ENCODE measurements around the gene FERMT1. TPM values are rescaled to one million over a fixed set of nuclear protein-coding genes. Genes with fewer than 3 reads are reported as not detected.

Gene FERMT1
- total RNA-seq, 4 donors from 2014 or later = 0.16 to 0.51 (median 0.22) TPM; not detected in 1

GRCh38 chr20:6051505-6051904 lies 71.3 kb downstream of the FERMT1 start:
- TF ChIP-seq CTCF (IDR thresholded peaks at IDR 0.05; ENCODE audit: low read depth) = no peak

GRCh38 chr20:6048391-6048790 lies 74.4 kb downstream of the FERMT1 start:
- TF ChIP-seq CTCF (IDR thresholded peaks at IDR 0.05; ENCODE audit: low read depth) = no peak

- no peak for TF ChIP-seq CTCF (IDR thresholded peaks at IDR 0.05; ENCODE audit: low read depth)
Observed at GRCh38 chr20:6046432-6046831, 76.4 kb downstream of the FERMT1 start.

GRCh38 chr20:6045566-6045965 lies 77.3 kb downstream of the FERMT1 start:
- TF ChIP-seq CTCF (IDR thresholded peaks at IDR 0.05; ENCODE audit: low read depth) = no peak

- no peak for TF ChIP-seq CTCF (IDR thresholded peaks at IDR 0.05; ENCODE audit: low read depth)
Observed at GRCh38 chr20:6044115-6044514, 78.7 kb downstream of the FERMT1 start.

GRCh38 chr20:6041808-6042265 lies 81.0 kb downstream of the FERMT1 start:
- no peak for TF ChIP-seq CTCF (IDR thresholded peaks at IDR 0.05; ENCODE audit: low read depth)

- no peak for TF ChIP-seq CTCF (IDR thresholded peaks at IDR 0.05; ENCODE audit: low read depth)
Observed at GRCh38 chr20:6040958-6041807, 81.6 kb downstream of the FERMT1 start.

All from subcutaneous adipose tissue (tissue), 4 donors.